Activated naive CD8-positive, alpha-beta T cell treated with anti-CD3 and anti-CD28 coated beads, Interleukin-2, amount 50 U/mL, for 16 hours (primary cell): ENCODE data around the gene RND1.

Source experiments
- DNase-seq: peaks from one replicate; pipeline ENCODE4 v3.0.0-alpha.2; 2020; ENCODE audit warnings: low read depth, low spot score

RND1 gene

DNA sequence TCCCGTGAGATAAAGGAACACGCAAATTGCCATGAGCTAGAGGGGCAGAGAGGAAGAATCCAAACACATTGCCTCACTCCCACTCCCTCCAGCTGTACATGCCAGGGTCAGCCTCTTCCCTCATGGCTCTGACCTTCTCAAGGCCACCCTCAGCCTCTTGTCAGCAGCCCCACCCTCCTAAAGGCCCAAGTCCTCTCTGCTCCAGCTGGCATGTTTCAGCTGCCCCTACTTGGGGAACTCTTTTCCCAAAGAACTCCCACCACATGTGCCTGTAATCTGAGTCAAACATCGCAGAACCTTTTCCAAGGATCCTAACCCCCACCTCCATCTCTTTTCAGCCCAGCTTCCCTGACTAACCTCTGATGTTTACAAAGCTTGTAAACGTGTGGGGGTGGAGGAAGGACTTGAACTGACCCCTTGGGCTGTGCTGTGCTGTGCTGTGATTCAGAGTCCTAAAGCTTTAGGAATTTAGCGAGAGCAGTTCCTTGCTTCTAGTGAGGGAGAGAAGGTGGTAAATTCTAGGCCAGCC is 54.7 kb downstream of the RND1 start:
- no peak for DNase-seq

DNA sequence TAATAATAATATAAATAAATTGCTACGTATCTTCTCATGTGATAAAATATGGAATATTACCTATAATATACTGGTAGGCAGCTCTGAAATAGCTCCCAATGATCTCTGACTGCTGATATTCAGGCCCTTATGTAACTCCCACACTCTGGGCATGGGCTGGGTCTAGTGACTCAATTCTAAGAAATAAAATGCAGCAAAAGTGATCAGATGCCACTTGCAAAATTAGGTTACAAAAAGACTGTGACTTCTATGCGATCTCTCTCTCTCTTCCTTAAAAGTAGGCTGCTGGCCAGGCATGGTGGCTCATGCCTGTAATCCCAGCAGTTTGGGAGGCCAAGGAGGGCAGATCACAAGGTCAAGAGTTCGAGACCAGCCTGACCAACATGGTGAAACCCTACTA is 57.7 kb downstream of the RND1 start:
- no peak for DNase-seq
